Breast epithelium (tissue), 4 donors: Measurements from ENCODE around the gene C2CD5. TPM values are rescaled to one million over a fixed set of nuclear protein-coding genes. Genes with fewer than 3 reads are reported as not detected.

Experiments
- DNase-seq, 2 donors: peaks; one replicate each; pipeline ENCODE4 v3.0.0-alpha.2; 2019; ENCODE audit warnings: low spot score in 2 of 2
- H3K27ac ChIP-seq, 2 donors: fragments of 200-600 bp; sonication (generic) in 1 of 2; one replicate each; pipeline ENCODE4 v1.5.1; 2016 to 2019; ENCODE audit warnings: mild to moderate bottlenecking in 1 of 2
- H3K27me3 ChIP-seq, 2 donors: fragments of 200-600 bp; sonication (generic) in 1 of 2; one replicate each; pipeline versions ENCODE4 v1.5.1 to v1.6.0; 2017 to 2019; ENCODE audit warnings: control low read depth in 1 of 2, mild to moderate bottlenecking in 1 of 2
- H3K36me3 ChIP-seq: fragments of 200-600 bp; one replicate; pipeline ENCODE4 v1.5.1; 2019
- H3K4me1 ChIP-seq, 2 donors: fragments of 200-600 bp; sonication (generic); one replicate each; pipeline ENCODE4 v1.5.1; 2016 to 2019; ENCODE audit warnings: control low read depth in 1 of 2
- H3K4me3 ChIP-seq, 3 donors: fragments of 200-600 bp; sonication (generic); 1 replicate in 2 of 3; 2 replicates in 1 of 3; pipeline ENCODE4 v1.5.1; 2016 to 2019; ENCODE audit warnings: mild to moderate bottlenecking in 3 of 3, moderate library complexity in 2 of 3
- H3K9me3 ChIP-seq, 2 donors: fragments of 200-600 bp; sonication (generic) in 1 of 2; one replicate each; pipeline ENCODE4 v1.5.1; 2016 to 2019; ENCODE audit warnings: control low read depth in 1 of 2
- CTCF ChIP-seq, 3 donors: fragments of 450-650 bp; IDR thresholded peaks; one replicate each; pipeline ENCODE4 v1.5.1; 2016 to 2017; ENCODE audit warnings: antibody characterized with exemption in 3 of 3, mild to moderate bottlenecking in 3 of 3, moderate library complexity in 3 of 3
- POLR2A ChIP-seq: fragments of 450-650 bp; IDR thresholded peaks from one replicate; pipeline ENCODE4 v1.6.1; 2016; ENCODE audit warnings: antibody characterized with exemption, mild to moderate bottlenecking, moderate library complexity
- POLR2AphosphoS5 ChIP-seq, 3 donors: sonication (generic); formaldehyde crosslinking; IDR thresholded peaks; one replicate each; pipeline ENCODE4 v1.6.1; 2017; ENCODE audit warnings: antibody characterized with exemption in 3 of 3
- intact Hi-C: fragments of 100-400 bp; cut with DNase I; formaldehyde crosslinking; loops from one replicate; pipeline ENCODE4 v1.15.1; 2023; ENCODE audit warnings: low total_unique reads
- total RNA-seq, 3 donors: library from RNA; depleted of rRNA; stranded (reverse); fragments of >200 nt; gene quantifications; one replicate each; pipeline ENCODE4 v1.1.0, GENCODE V29; 2016

C2CD5 gene
- total RNA-seq, 3 donors from 2014 or later, result 33.4 to 60.6 (median 40.2) TPM

GRCh38 chr12:22518060-22518719 is 26.2 kb downstream of the C2CD5 start:
- H3K27me3 ChIP-seq, result no peaks in the 10 kb centered on the region
- H3K9me3 ChIP-seq, result no peaks in the 10 kb centered on the region
- H3K4me3 ChIP-seq, result no peak overlapping the region
- intact Hi-C loops, result no loop called here
- no peaks in the 10 kb centered on the region for H3K4me1 ChIP-seq
- peak in 1 of 2 donors; percentile 27 for DNase-seq
- no peak for TF ChIP-seq POLR2A
- no peak for TF ChIP-seq POLR2AphosphoS5 (IDR thresholded peaks at IDR 0.05)
- no peak for TF ChIP-seq CTCF (IDR thresholded peaks at IDR 0.05)
- no peak overlapping the region for H3K27ac ChIP-seq
- no peaks in the 10 kb centered on the region for H3K36me3 ChIP-seq

- no peak for DNase-seq
- H3K27me3 ChIP-seq, result no peaks in the 10 kb centered on the region
- no peaks in the 10 kb centered on the region for H3K36me3 ChIP-seq
- H3K27ac ChIP-seq, result no peak overlapping the region
- TF ChIP-seq POLR2AphosphoS5 (IDR thresholded peaks at IDR 0.05) (no peak), POLR2A (no peak), CTCF (IDR thresholded peaks at IDR 0.05) (no peak)
- intact Hi-C loops, result no loop called here
- H3K4me1 ChIP-seq, result no peaks in the 10 kb centered on the region
- H3K9me3 ChIP-seq, result no peaks in the 10 kb centered on the region
- H3K4me3 ChIP-seq, result no peak overlapping the region
Measured at GRCh38 chr12:22514875-22515274, 29.5 kb downstream of the C2CD5 start.

- H3K9me3 ChIP-seq, result no peaks in the 10 kb centered on the region
- H3K4me3 ChIP-seq, result no peak overlapping the region
- no peaks in the 10 kb centered on the region for H3K36me3 ChIP-seq
- DNase-seq, result no peak
- H3K4me1 ChIP-seq, result no peaks in the 10 kb centered on the region
- intact Hi-C loops, result no loop called here
- no peak overlapping the region for H3K27ac ChIP-seq
- no peaks in the 10 kb centered on the region for H3K27me3 ChIP-seq
- TF ChIP-seq POLR2AphosphoS5 (IDR thresholded peaks at IDR 0.05), result no peak
- TF ChIP-seq CTCF (IDR thresholded peaks at IDR 0.05), result no peak
- TF ChIP-seq POLR2A, result no peak
Measured at GRCh38 chr12:22505826-22506225, 38.5 kb downstream of the C2CD5 start.

GRCh38 chr12:22500100-22500499 is 44.2 kb downstream of the C2CD5 start:
- TF ChIP-seq CTCF (IDR thresholded peaks at IDR 0.05) (no peak), POLR2AphosphoS5 (IDR thresholded peaks at IDR 0.05) (no peak), POLR2A (no peak)
- H3K36me3 ChIP-seq, result no peaks in the 10 kb centered on the region
- no peaks in the 10 kb centered on the region for H3K4me1 ChIP-seq

GRCh38 chr12:22499445-22499844 is 44.9 kb downstream of the C2CD5 start:
- intact Hi-C loops, result no loop called here
- H3K27ac ChIP-seq, result no peak overlapping the region
- TF ChIP-seq POLR2AphosphoS5 (IDR thresholded peaks at IDR 0.05) (no peak), CTCF (IDR thresholded peaks at IDR 0.05) (no peak), POLR2A (no peak)

More at GRCh38 chr12:22500100-22500499, 44.2 kb downstream of the C2CD5 start:
- no peak for DNase-seq
- intact Hi-C loops, result no loop called here
- H3K4me3 ChIP-seq, result no peak overlapping the region
- no peaks in the 10 kb centered on the region for H3K27me3 ChIP-seq
- no peak overlapping the region for H3K27ac ChIP-seq
- H3K9me3 ChIP-seq, result no peaks in the 10 kb centered on the region

More at GRCh38 chr12:22499445-22499844, 44.9 kb downstream of the C2CD5 start:
- Histone ChIP-seq H3K9me3 (no peaks in the 10 kb centered on the region), H3K4me1 (no peaks in the 10 kb centered on the region), H3K27me3 (no peaks in the 10 kb centered on the region), H3K36me3 (no peaks in the 10 kb centered on the region), H3K4me3 (no peak overlapping the region)
- no peak for DNase-seq
